Mucosa of descending colon (tissue), 3 donors: ENCODE results near the gene GPRC5B. TPM values are rescaled to one million over a fixed set of nuclear protein-coding genes. Genes with fewer than 3 reads are reported as not detected.

ENCODE experiments used
- ATAC-seq: fragments of 200-7000 bp; cut with Tn5 transposase; one replicate; pipeline ENCODE4 v1.9.1; 2020; ENCODE audit warnings: mild to moderate bottlenecking, moderate library complexity
- DNase-seq, 3 donors: peaks; one replicate each; pipeline ENCODE4 v3.0.0-alpha.2; 2020
- H3K36me3 ChIP-seq: fragments of 200-600 bp; one replicate; pipeline ENCODE4 v1.8.0; 2021; ENCODE audit warnings: low read depth, mild to moderate bottlenecking
- H3K4me1 ChIP-seq: fragments of 200-600 bp; one replicate; pipeline ENCODE4 v1.8.0; 2021; ENCODE audit warnings: low read depth, mild to moderate bottlenecking
- H3K4me3 ChIP-seq: fragments of 200-600 bp; one replicate; pipeline ENCODE4 v1.8.0; 2021; ENCODE audit warnings: mild to moderate bottlenecking
- H3K9me3 ChIP-seq: fragments of 200-600 bp; one replicate; pipeline ENCODE4 v1.8.0; 2021; ENCODE audit warnings: mild to moderate bottlenecking
- CTCF ChIP-seq: fragments of 200-600 bp; IDR thresholded peaks from one replicate; pipeline ENCODE4 v1.8.0; 2022; ENCODE audit warnings: antibody characterized with exemption, mild to moderate bottlenecking
- intact Hi-C, 2 donors: fragments of 100-400 bp; cut with DNase I in 1 of 2; cut with micrococcal nuclease in 1 of 2; formaldehyde crosslinking; loops; one replicate each; pipeline versions ENCODE4 v1.11.0 to v1.11.1; 2022; cut with DNase I, micrococcal nuclease
- total RNA-seq, 3 donors: library from RNA; stranded (reverse); fragmentation: NEBNext Ultra II Directional in 2 of 3; extraction: Animal tissue kit (Norgen Biotek cat#: 25700) in 2 of 3; gene quantifications; one replicate each; pipeline versions ENCODE4 v1.2.1 to v1.2.4, GENCODE V29; 2021 to 2023
- donor health status: DM: no; HTN: no; CAD: no; lungs with moderate emphysema.
- donor health status: DM: no; HTN: no; CAD: no.
- donor health status: DM: no; HTN: yes; CAD: no.

The GPRC5B gene
- total RNA-seq, 3 donors from 2014 or later = 2.8 to 14.6 (median 6.2) TPM

- no peak for ATAC-seq
- Histone ChIP-seq H3K4me3 (no peak overlapping the region), H3K36me3 (no peaks in the 10 kb centered on the region), H3K9me3 (no peaks in the 10 kb centered on the region), H3K4me1 (no peaks in the 10 kb centered on the region)
- no peak for TF ChIP-seq CTCF
- no peak for DNase-seq
- intact Hi-C loops = no loop called here
Measured at GRCh38 chr16:19823322-19823721, 61.3 kb downstream of the GPRC5B start.

GRCh38 chr16:19822533-19822932, 62.1 kb downstream of the GPRC5B start:
- intact Hi-C loops = no loop called here
- Histone ChIP-seq H3K4me1 (no peaks in the 10 kb centered on the region), H3K9me3 (no peaks in the 10 kb centered on the region), H3K4me3 (no peak overlapping the region), H3K36me3 (no peaks in the 10 kb centered on the region)
- no peak for TF ChIP-seq CTCF
- ATAC-seq (no peak), DNase-seq (no peak)

GRCh38 chr16:19817875-19818274, 66.8 kb downstream of the GPRC5B start:
- DNase-seq = no peak
- ATAC-seq = no peak
- Histone ChIP-seq H3K4me3 (no peak overlapping the region), H3K36me3 (no peaks in the 10 kb centered on the region), H3K4me1 (no peaks in the 10 kb centered on the region), H3K9me3 (no peaks in the 10 kb centered on the region)
- TF ChIP-seq CTCF = no peak
- intact Hi-C loops = no loop called here

GRCh38 chr16:19817122-19817521, 67.5 kb downstream of the GPRC5B start:
- DNase-seq = no peak
- intact Hi-C loops = no loop called here
- H3K9me3 ChIP-seq = no peaks in the 10 kb centered on the region
- TF ChIP-seq CTCF = no peak
- no peaks in the 10 kb centered on the region for H3K36me3 ChIP-seq
- no peak for ATAC-seq
- no peaks in the 10 kb centered on the region for H3K4me1 ChIP-seq
- no peak overlapping the region for H3K4me3 ChIP-seq

GRCh38 chr16:19815418-19815817, 69.2 kb downstream of the GPRC5B start:
- no peaks in the 10 kb centered on the region for H3K9me3 ChIP-seq
- ATAC-seq = no peak
- intact Hi-C loops = no loop called here

More at GRCh38 chr16:19815418-19815817, 69.2 kb downstream of the GPRC5B start:
- H3K36me3 ChIP-seq = no peaks in the 10 kb centered on the region
- no peak for DNase-seq
- H3K4me1 ChIP-seq = no peaks in the 10 kb centered on the region
- TF ChIP-seq CTCF = no peak
- H3K4me3 ChIP-seq = no peak overlapping the region
